GM19467 (cell line): ENCODE results near the gene DSC1.
"Not testable (repeated sequence)": the region's sequence is repeated elsewhere in the genome, so short reads cannot be mapped to it uniquely, and the experiment has no call there.

Experiments
- ATAC-seq: cut with Tn5 transposase; IDR thresholded peaks from one replicate; pipeline ENCODE4 v1.9.1; 2021; ENCODE audit warnings: mild to moderate bottlenecking, moderate library complexity; ENCODE audit not compliant: unreplicated experiment

DSC1 gene

GRCh38 chr18:31177369-31177768 is 14.7 kb upstream of the DSC1 start:
- ATAC-seq, result not testable (repeated sequence)

GRCh38 chr18:31176531-31176930 is 13.9 kb upstream of the DSC1 start:
- ATAC-seq, result no peak

- no peak for ATAC-seq
These were observed 8.6 kb upstream of the DSC1 start for GRCh38 chr18:31171144-31171839.

GRCh38 chr18:31170335-31170734 is 7.7 kb upstream of the DSC1 start:
- ATAC-seq, result no peak

- ATAC-seq, result no peak
These were observed 250 bp downstream of the DSC1 start for GRCh38 chr18:31162419-31162793.

GRCh38 chr18:31161757-31162418 is 768 bp downstream of the DSC1 start:
- no peak for ATAC-seq

- ATAC-seq, result no peak
These were observed 5.6 kb downstream of the DSC1 start for GRCh38 chr18:31156821-31157763.

GRCh38 chr18:31155498-31155897 is 7.2 kb downstream of the DSC1 start:
- ATAC-seq, result no peak

- ATAC-seq, result no peak
These were observed 8.5 kb downstream of the DSC1 start for GRCh38 chr18:31154181-31154580.

- no peak for ATAC-seq
These were observed 13.3 kb downstream of the DSC1 start for GRCh38 chr18:31149351-31149750.

GRCh38 chr18:31148600-31148999 is 14.1 kb downstream of the DSC1 start:
- ATAC-seq, result no peak

GRCh38 chr18:31146809-31147208 is 15.8 kb downstream of the DSC1 start:
- no peak for ATAC-seq

GRCh38 chr18:31143025-31143424 is 19.6 kb downstream of the DSC1 start:
- no peak for ATAC-seq

- ATAC-seq, result no peak
These were observed 23.9 kb downstream of the DSC1 start for GRCh38 chr18:31138709-31139108.

GRCh38 chr18:31134988-31135529 is 27.6 kb downstream of the DSC1 start:
- ATAC-seq, result no peak

GRCh38 chr18:31129398-31130115 is 33.1 kb downstream of the DSC1 start:
- ATAC-seq, result no peak

GRCh38 chr18:31125878-31126277 is 36.8 kb downstream of the DSC1 start:
- no peak for ATAC-seq

- not testable (repeated sequence) for ATAC-seq
These were observed 39.5 kb downstream of the DSC1 start for GRCh38 chr18:31123125-31123524.

- ATAC-seq, result no peak
These were observed 42.1 kb downstream of the DSC1 start for GRCh38 chr18:31120594-31120993.

GRCh38 chr18:31116853-31117595 is 45.6 kb downstream of the DSC1 start:
- no peak for ATAC-seq
